Measurements from ENCODE around the gene PRKG1.

DNA sequence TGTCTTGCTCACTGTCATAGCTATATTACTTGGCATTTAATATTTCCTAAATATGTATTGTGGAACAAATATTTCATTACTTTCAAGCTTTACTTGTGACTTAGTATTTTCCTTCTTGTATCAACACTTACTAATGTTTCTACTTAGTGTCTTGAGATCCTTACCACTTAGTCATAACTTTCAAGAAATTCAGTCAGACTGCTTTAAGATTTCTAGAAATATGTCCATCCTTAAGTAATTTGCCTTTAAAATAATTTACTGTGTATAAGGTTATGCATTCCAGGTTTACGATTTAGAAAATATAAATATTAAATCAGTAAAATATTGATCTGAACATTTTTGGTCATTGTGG, 712.4 kb downstream of the PRKG1 start:
- no peak for TF ChIP-seq EZH2 (IDR thresholded peaks at IDR 0.05; ENCODE audit: low read length)
- TF ChIP-seq, protein P1, sequence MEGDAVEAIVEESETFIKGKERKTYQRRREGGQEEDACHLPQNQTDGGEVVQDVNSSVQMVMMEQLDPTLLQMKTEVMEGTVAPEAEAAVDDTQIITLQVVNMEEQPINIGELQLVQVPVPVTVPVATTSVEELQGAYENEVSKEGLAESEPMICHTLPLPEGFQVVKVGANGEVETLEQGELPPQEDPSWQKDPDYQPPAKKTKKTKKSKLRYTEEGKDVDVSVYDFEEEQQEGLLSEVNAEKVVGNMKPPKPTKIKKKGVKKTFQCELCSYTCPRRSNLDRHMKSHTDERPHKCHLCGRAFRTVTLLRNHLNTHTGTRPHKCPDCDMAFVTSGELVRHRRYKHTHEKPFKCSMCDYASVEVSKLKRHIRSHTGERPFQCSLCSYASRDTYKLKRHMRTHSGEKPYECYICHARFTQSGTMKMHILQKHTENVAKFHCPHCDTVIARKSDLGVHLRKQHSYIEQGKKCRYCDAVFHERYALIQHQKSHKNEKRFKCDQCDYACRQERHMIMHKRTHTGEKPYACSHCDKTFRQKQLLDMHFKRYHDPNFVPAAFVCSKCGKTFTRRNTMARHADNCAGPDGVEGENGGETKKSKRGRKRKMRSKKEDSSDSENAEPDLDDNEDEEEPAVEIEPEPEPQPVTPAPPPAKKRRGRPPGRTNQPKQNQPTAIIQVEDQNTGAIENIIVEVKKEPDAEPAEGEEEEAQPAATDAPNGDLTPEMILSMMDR (optimal IDR thresholded peaks at IDR 0.05 in 1 of 3, IDR thresholded peaks at IDR 0.05 in 1 of 3, conservative IDR thresholded peaks at IDR 0.05 in 1 of 3; ENCODE audit: extremely low read depth in 1 of 3, insufficient read depth in 2 of 3, low read length in 3 of 3), result no peak

Data from keratinocyte (primary cell).